SK-N-SH (cell line): Measurements from ENCODE around the gene BUD23.

ENCODE experiments used
- ELF1 ChIP-seq: IDR thresholded peaks from 2 replicates; pipeline ENCODE4 v1.4.0; 2012
- EZH2phosphoT487 ChIP-seq: fragments of 200-600 bp; sonication (generic); IDR thresholded peaks from 2 replicates; pipeline ENCODE4 v1.6.1; 2017; ENCODE audit warnings: low read depth, mixed run types, mild to moderate bottlenecking, antibody characterized with exemption, moderate library complexity, borderline replicate concordance
- GATA2 ChIP-seq: sonication (generic); formaldehyde crosslinking; IDR thresholded peaks from 2 replicates; pipeline ENCODE4 v1.5.0; 2020; ENCODE audit warnings: mild to moderate bottlenecking, missing genetic modification reagents
- NRF1 ChIP-seq: IDR thresholded peaks from 2 replicates; pipeline ENCODE4 v1.6.1; 2012; ENCODE audit warnings: low read depth, mild to moderate bottlenecking, low read length
- POLR2AphosphoS5 ChIP-seq: IDR thresholded peaks from 2 replicates; pipeline ENCODE4 v1.6.1; 2012; ENCODE audit warnings: low read depth, low read length
- RAD21 ChIP-seq: IDR thresholded peaks from 2 replicates; pipeline ENCODE4 v1.6.1; 2012; ENCODE audit warnings: mild to moderate bottlenecking, low read length
- TCF12 ChIP-seq: IDR thresholded peaks from 2 replicates; pipeline ENCODE4 v1.4.0; 2012
- YY1 ChIP-seq: IDR thresholded peaks from 2 replicates; pipeline ENCODE4 v1.4.0; 2012; ENCODE audit warnings: low read depth, mild to moderate bottlenecking
- TF ChIP-seq, protein P1 (sequence below): fragments of 200-600 bp; sonication (generic); IDR thresholded peaks from 2 replicates; pipeline ENCODE4 v1.6.1; 2017; ENCODE audit warnings: antibody characterized with exemption, mild to moderate bottlenecking, moderate library complexity
- TF ChIP-seq, protein P2 (sequence below): IDR thresholded peaks from 2 replicates; pipeline ENCODE4 v1.4.0; 2012; ENCODE audit warnings: low read depth
- TF ChIP-seq, protein P3 (sequence below): IDR thresholded peaks from 2 replicates; pipeline ENCODE4 v1.4.0; 2012; ENCODE audit warnings: low read depth, borderline replicate concordance

DNA sequence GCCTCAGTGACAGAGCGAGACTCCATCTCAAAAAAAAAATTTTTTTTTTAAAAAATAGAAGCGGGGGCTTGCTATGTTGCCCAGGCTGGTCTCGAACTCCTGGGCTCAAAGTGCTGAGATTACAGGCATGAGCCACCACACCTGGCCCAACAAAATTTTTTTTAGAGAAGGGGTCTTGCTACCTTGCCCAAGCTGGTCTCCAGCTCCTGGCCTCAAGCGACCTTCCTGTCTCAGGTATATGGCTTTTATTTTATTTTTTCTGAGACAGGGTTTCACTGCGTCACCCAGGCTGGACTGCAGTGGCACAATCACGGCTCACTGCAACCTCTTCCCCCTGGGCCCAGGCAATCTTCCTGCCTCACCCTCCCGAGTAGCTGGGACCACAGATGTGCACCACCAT is 56.8 kb downstream of the BUD23 start:
- TF ChIP-seq ELF1, result no peak
- no peak for TF ChIP-seq YY1
- no peak for TF ChIP-seq POLR2AphosphoS5
- no peak for TF ChIP-seq EZH2phosphoT487
- TF ChIP-seq RAD21, result no peak
- TF ChIP-seq, protein P1, sequence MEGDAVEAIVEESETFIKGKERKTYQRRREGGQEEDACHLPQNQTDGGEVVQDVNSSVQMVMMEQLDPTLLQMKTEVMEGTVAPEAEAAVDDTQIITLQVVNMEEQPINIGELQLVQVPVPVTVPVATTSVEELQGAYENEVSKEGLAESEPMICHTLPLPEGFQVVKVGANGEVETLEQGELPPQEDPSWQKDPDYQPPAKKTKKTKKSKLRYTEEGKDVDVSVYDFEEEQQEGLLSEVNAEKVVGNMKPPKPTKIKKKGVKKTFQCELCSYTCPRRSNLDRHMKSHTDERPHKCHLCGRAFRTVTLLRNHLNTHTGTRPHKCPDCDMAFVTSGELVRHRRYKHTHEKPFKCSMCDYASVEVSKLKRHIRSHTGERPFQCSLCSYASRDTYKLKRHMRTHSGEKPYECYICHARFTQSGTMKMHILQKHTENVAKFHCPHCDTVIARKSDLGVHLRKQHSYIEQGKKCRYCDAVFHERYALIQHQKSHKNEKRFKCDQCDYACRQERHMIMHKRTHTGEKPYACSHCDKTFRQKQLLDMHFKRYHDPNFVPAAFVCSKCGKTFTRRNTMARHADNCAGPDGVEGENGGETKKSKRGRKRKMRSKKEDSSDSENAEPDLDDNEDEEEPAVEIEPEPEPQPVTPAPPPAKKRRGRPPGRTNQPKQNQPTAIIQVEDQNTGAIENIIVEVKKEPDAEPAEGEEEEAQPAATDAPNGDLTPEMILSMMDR, result no peak
- no peak for TF ChIP-seq TCF12
- TF ChIP-seq, protein P2, sequence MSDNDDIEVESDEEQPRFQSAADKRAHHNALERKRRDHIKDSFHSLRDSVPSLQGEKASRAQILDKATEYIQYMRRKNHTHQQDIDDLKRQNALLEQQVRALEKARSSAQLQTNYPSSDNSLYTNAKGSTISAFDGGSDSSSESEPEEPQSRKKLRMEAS, result no peak
- TF ChIP-seq NRF1, result no peak
- TF ChIP-seq, protein P3, sequence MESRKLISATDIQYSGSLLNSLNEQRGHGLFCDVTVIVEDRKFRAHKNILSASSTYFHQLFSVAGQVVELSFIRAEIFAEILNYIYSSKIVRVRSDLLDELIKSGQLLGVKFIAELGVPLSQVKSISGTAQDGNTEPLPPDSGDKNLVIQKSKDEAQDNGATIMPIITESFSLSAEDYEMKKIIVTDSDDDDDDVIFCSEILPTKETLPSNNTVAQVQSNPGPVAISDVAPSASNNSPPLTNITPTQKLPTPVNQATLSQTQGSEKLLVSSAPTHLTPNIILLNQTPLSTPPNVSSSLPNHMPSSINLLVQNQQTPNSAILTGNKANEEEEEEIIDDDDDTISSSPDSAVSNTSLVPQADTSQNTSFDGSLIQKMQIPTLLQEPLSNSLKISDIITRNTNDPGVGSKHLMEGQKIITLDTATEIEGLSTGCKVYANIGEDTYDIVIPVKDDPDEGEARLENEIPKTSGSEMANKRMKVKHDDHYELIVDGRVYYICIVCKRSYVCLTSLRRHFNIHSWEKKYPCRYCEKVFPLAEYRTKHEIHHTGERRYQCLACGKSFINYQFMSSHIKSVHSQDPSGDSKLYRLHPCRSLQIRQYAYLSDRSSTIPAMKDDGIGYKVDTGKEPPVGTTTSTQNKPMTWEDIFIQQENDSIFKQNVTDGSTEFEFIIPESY, result no peak
- TF ChIP-seq GATA2 (CRISPR knock-in tag), result no peak
